Body of pancreas (tissue), 4 donors: ENCODE data around the gene HCFC1. TPM values are rescaled to one million over a fixed set of nuclear protein-coding genes. Genes with fewer than 3 reads are reported as not detected.
A peak's percentile ranks its signal among the peaks of the same experiment; 100 is the strongest.
"Not testable (repeated sequence)": the region's sequence is repeated elsewhere in the genome, so short reads cannot be mapped to it uniquely, and the experiment has no call there.

Experiments used
- ATAC-seq: fragments of 150-250 bp; one replicate; pipeline ENCODE4 v1.9.1; 2016
- DNase-seq, 4 donors: peaks; one replicate each; pipeline ENCODE4 v3.0.0-alpha.2; 2019
- H3K27ac ChIP-seq, 4 donors: fragments of 200-600 bp; sonication (generic); 1 replicate in 3 of 4; 2 replicates in 1 of 4; pipeline versions ENCODE4 v1.5.1 to v1.6.1; 2016 to 2019; ENCODE audit warnings: mild to moderate bottlenecking in 1 of 4, mixed read lengths in 1 of 4, moderate library complexity in 1 of 4
- H3K27me3 ChIP-seq, 2 donors: fragments of 200-600 bp; sonication (generic); one replicate each; pipeline ENCODE4 v1.6.0; 2016; ENCODE audit warnings: mild to moderate bottlenecking in 1 of 2
- H3K36me3 ChIP-seq, 2 donors: fragments of 200-600 bp; sonication (generic); replicated peaks in 1 of 2; 2 replicates each; pipeline ENCODE4 v1.5.1; 2016; ENCODE audit warnings: low read depth in 2 of 2; ENCODE audit not compliant: insufficient read depth in 1 of 2
- H3K4me1 ChIP-seq: fragments of 200-600 bp; sonication (generic); one replicate; pipeline ENCODE4 v1.6.0; 2016
- H3K4me3 ChIP-seq, 2 donors: fragments of 200-600 bp; sonication (generic); 1 replicate in 1 of 2; 2 replicates in 1 of 2; pipeline ENCODE4 v1.5.1; 2016 to 2019
- H3K9me3 ChIP-seq, 3 donors: fragments of 200-600 bp; sonication (generic); 1 replicate in 2 of 3; 2 replicates in 1 of 3; pipeline ENCODE4 v1.5.1; 2016
- CTCF ChIP-seq, 7 experiments: fragments of 450-650 bp in 4 of 7; fragments of 200-600 bp in 3 of 7; sonication (generic) in 3 of 7; IDR thresholded peaks; one replicate each; pipeline ENCODE4 v1.5.1; 2016 to 2019; ENCODE audit warnings: antibody characterized with exemption in 7 of 7
- POLR2A ChIP-seq, 3 donors: fragments of 450-650 bp; IDR thresholded peaks; one replicate each; pipeline ENCODE4 v1.6.1; 2016; ENCODE audit warnings: antibody characterized with exemption in 3 of 3, mild to moderate bottlenecking in 2 of 3
- WGBS, 2 donors: methylation state at CpG; one replicate each; pipeline ENCODE4 v1.1.5; 2017; 5-methylcytosine and 5-hydroxymethylcytosine counted together
- intact Hi-C: fragments of 100-400 bp; cut with DNase I; formaldehyde crosslinking; loops from one replicate; pipeline ENCODE4 v1.15.1; 2023
- total RNA-seq, 2 donors: library from RNA; depleted of rRNA; stranded (reverse); fragments of >200 nt; gene quantifications; one replicate each; pipeline ENCODE4 v1.1.0, GENCODE V29; 2016

Gene HCFC1
- total RNA-seq, 2 donors from 2014 or later = 16.6 to 62.6 TPM

DNA sequence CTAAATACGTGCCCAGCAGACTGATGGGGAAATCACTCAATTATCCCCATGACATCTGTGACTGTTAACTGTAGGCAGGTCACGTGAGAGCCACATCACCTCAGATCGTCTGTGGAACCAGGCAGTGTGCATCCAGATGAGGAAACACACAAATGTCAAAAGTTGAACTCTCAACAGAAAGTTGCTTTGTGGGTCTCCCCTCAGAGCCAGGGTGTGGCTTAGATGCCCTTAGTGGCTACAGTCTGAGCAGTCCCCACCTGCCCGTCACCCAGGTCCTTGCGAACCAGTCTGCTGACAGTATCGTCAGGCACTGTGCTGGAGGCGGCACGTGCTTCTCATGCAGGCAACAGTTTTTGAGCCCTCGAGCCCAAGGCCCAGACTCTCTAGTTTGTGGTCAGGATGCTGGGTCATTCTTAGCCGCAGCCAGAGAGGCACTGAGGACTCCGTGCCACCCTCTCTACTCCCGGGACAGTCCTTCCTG is 11.7 kb upstream of the HCFC1 start:
- H3K9me3 ChIP-seq = no peaks in the 10 kb centered on the region
- H3K4me3 ChIP-seq = no peak overlapping the region
- no peak overlapping the region for H3K27ac ChIP-seq
- H3K36me3 ChIP-seq = no peaks in the 10 kb centered on the region
- intact Hi-C loops = no loop called here
- H3K27me3 ChIP-seq = no peaks in the 10 kb centered on the region
- peaks cover 35% of the 10 kb centered on the region for H3K4me1 ChIP-seq
- DNase-seq (no peak), ATAC-seq (no peak)
- WGBS, 2 donors = 76% methylated on average over 8 of the region's 12 CpGs; no CpG with 5 or more reads in 1 of the 2 donors
- no peak for TF ChIP-seq CTCF (IDR thresholded peaks at IDR 0.05)
- TF ChIP-seq POLR2A (IDR thresholded peaks at IDR 0.05) = no peak

DNA sequence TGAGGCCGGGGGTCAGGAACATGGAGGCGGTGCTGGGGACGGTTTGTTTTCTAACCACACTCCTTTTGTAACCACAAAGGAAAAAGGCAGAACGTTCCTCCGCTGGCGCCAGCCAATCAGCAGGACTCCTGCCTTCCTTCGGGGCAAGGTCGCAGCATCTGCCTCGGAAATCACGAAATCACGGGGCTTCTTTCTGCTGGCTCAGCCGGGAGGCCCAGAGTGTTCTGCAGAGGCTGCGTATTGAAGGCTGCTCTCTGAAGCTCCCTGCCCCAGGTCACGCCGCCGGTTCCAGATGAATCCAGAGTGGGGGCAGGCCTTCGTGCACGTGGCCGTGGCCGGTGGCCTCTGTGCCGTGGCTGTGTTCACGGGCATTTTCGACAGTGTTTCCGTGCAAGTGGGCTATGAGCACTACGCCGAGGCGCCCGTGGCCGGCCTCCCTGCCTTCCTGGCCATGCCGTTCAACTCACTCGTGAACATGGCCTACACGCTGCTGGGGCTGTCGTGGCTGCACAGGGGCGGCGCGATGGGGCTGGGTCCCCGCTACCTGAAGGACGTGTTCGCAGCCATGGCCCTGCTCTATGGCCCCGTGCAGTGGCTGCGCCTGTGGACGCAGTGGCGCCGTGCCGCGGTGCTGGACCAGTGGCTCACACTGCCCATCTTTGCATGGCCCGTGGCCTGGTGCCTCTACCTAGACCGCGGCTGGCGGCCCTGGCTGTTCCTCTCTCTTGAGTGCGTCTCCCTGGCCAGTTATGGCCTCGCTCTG is 10.3 kb upstream of the HCFC1 start:
- Histone ChIP-seq H3K4me3 (no peak overlapping the region), H3K27me3 (no peaks in the 10 kb centered on the region), H3K36me3 (no peaks in the 10 kb centered on the region), H3K4me1 (peaks cover 35% of the 10 kb centered on the region), H3K9me3 (no peaks in the 10 kb centered on the region), H3K27ac (peak overlapping the region in 2 of 4 donors; percentile 1 to 66)
- intact Hi-C loops = no loop called here
- ATAC-seq = no peak
- WGBS, 2 donors = 54% methylated on average over 22 of the region's 52 CpGs; no CpG with 5 or more reads in 1 of the 2 donors
- no peak for TF ChIP-seq CTCF (IDR thresholded peaks at IDR 0.05)
- no peak for TF ChIP-seq POLR2A (IDR thresholded peaks at IDR 0.05)
- peak in 2 of 4 donors; percentile 34 to 61 for DNase-seq

GRCh38 chrX:153981231-153981630 is 9.6 kb upstream of the HCFC1 start:
- intact Hi-C loops = no loop called here
- H3K27ac ChIP-seq = peak overlapping the region in 2 of 4 donors; percentile 36 to 66
- H3K9me3 ChIP-seq = no peaks in the 10 kb centered on the region
- no peak overlapping the region for H3K4me3 ChIP-seq
- H3K36me3 ChIP-seq = no peaks in the 10 kb centered on the region
- TF ChIP-seq CTCF (IDR thresholded peaks at IDR 0.05) (no peak), POLR2A (IDR thresholded peaks at IDR 0.05) (no peak)
- WGBS, 2 donors = 72 to 100% methylated on average over 1 to 4 of the region's 7 CpGs
- DNase-seq (no peak), ATAC-seq (no peak)
- peaks cover 30% of the 10 kb centered on the region for H3K4me1 ChIP-seq
- H3K27me3 ChIP-seq = no peaks in the 10 kb centered on the region

DNA sequence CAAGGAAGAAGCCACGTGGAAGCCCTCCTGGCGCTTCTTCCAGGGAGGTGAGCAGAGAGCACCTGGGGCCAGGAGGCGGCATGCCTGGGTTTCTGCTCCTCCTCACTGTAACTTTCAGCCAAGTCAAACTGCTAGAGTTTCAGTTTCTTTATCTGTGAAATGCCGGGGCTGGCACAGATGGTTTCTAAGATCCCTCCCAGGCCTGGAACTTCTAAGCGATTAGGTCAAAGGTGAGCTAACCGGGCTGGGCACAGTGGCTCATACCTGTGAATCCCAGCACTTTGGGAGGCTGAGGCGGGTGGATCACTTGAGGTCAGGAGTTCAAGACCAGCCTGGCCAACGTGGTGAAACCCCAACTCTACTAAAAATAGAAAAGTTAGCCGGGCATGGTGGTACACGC is 8.8 kb upstream of the HCFC1 start:
- peaks cover 24% of the 10 kb centered on the region for H3K4me1 ChIP-seq
- H3K9me3 ChIP-seq, H3K36me3 ChIP-seq, H3K27me3 ChIP-seq, H3K4me3 ChIP-seq, intact Hi-C loops: not testable (repeated sequence)
- peak in 3 of 4 donors; percentile 43 to 59 (median 44) for DNase-seq
- H3K27ac ChIP-seq = peak overlapping the region in 3 of 4 donors; percentile 54 to 68 (median 66)
- peak; percentile 85 for ATAC-seq
- 24 to 30% methylated on average over 4 to 7 of the region's 10 CpGs for WGBS, 2 donors

DNA sequence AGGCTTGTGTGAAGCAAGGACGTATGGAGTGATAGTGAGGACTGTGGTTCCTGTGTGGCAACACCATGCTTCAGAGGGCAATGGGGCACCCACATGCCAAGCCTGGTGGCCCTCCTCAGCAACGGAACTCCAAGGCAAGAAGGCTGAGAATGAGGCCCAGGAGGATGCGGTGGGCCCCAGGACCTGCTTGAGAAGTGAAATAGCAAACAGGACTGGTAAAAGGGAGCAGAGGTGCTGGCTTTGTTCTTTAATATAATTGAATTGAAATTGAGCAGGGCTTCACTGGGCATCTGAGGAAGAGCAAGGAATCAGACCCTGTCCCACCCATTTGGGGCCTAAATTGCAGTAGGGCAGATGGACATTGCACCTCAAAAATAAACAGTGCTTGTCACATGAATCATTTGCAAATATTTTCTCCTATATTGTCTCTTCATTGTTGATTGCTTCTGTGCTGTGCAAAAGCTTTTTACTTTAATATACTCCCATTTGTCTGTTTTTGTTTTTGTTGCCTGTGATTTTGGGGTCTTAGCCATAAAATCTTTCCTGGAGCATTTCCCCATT is 3.2 kb upstream of the HCFC1 start:
- Histone ChIP-seq H3K4me3 (no peak overlapping the region), H3K36me3 (no peaks in the 10 kb centered on the region), H3K4me1 (peaks cover 14% of the 10 kb centered on the region), H3K9me3 (no peaks in the 10 kb centered on the region), H3K27me3 (no peaks in the 10 kb centered on the region), H3K27ac (peak overlapping the region in 3 of 4 donors; percentile 94 to 98 (median 95))
- ATAC-seq (no peak), DNase-seq (peak in 1 of 4 donors; percentile 10)
- intact Hi-C loops = no loop called here
- 55% methylated on average over 3 of the region's 3 CpGs; no CpG with 5 or more reads in 1 of the 2 donors for WGBS, 2 donors
- TF ChIP-seq CTCF (IDR thresholded peaks at IDR 0.05) = no peak
- TF ChIP-seq POLR2A (IDR thresholded peaks at IDR 0.05) = no peak
